Trophoblast cell (in vitro differentiated cells and primary cell): ENCODE results near the gene RPS6KA3.

ENCODE experiments used
- DNase-seq, 2 donors: peaks; one replicate each; pipeline ENCODE4 v3.0.0-alpha.2; 2016
- H2AFZ ChIP-seq: 2 replicates; pipeline ENCODE4 v1.6.1; 2013; ENCODE audit warnings: low read length, moderate library complexity, mild to moderate bottlenecking; ENCODE audit not compliant: insufficient read depth, poor library complexity
- H2AK5ac ChIP-seq: 2 replicates; pipeline ENCODE4 v1.6.1; 2013; ENCODE audit warnings: mild to moderate bottlenecking, low read length
- H2BK120ac ChIP-seq: 2 replicates; pipeline ENCODE4 v1.6.1; 2013; ENCODE audit warnings: low read length, mild to moderate bottlenecking, moderate library complexity; ENCODE audit not compliant: insufficient read depth, poor library complexity
- H2BK12ac ChIP-seq: 2 replicates; pipeline ENCODE4 v1.6.1; 2013; ENCODE audit warnings: mild to moderate bottlenecking, low read length, moderate library complexity
- H2BK5ac ChIP-seq: 2 replicates; pipeline ENCODE4 v1.6.1; 2013; ENCODE audit warnings: low read length, low read depth, moderate library complexity, mild to moderate bottlenecking; ENCODE audit not compliant: poor library complexity
- H3K14ac ChIP-seq: 2 replicates; pipeline ENCODE4 v1.6.1; 2013; ENCODE audit warnings: mild to moderate bottlenecking, low read length
- H3K18ac ChIP-seq: 2 replicates; pipeline ENCODE4 v1.6.1; 2013; ENCODE audit warnings: mild to moderate bottlenecking, low read length
- H3K23ac ChIP-seq: 2 replicates; pipeline ENCODE4 v1.6.1; 2013; ENCODE audit warnings: low read length
- H3K27ac ChIP-seq: 2 replicates; pipeline ENCODE4 v1.5.1; 2013; ENCODE audit warnings: low read depth, mild to moderate bottlenecking, inconsistent platforms, low read length, moderate library complexity
- H3K27me3 ChIP-seq: 2 replicates; pipeline ENCODE4 v1.6.1; 2013; ENCODE audit warnings: inconsistent platforms, mild to moderate bottlenecking, low read length, moderate library complexity; ENCODE audit not compliant: insufficient read depth
- H3K36me3 ChIP-seq, 2 experiments: 1 replicate in 1 of 2; 2 replicates in 1 of 2; pipeline ENCODE4 v1.6.1; 2013; ENCODE audit warnings: low read length in 2 of 2, mild to moderate bottlenecking in 2 of 2, moderate library complexity in 1 of 2; ENCODE audit not compliant: insufficient read depth in 2 of 2, control insufficient read depth in 1 of 2
- H3K4ac ChIP-seq: 2 replicates; pipeline ENCODE4 v1.6.1; 2013; ENCODE audit warnings: low read depth, mild to moderate bottlenecking, low read length, moderate library complexity
- H3K4me1 ChIP-seq, 2 experiments: 1 replicate in 1 of 2; 2 replicates in 1 of 2; pipeline ENCODE4 v1.6.1; 2013; ENCODE audit warnings: low read length in 2 of 2, mild to moderate bottlenecking in 2 of 2, moderate library complexity in 1 of 2; ENCODE audit not compliant: insufficient read depth in 2 of 2, control insufficient read depth in 1 of 2
- H3K4me2 ChIP-seq: 2 replicates; pipeline ENCODE4 v1.6.1; 2013; ENCODE audit warnings: inconsistent platforms, mild to moderate bottlenecking, low read length, moderate library complexity
- H3K4me3 ChIP-seq: 2 replicates; pipeline ENCODE4 v1.5.1; 2013; ENCODE audit warnings: mild to moderate bottlenecking, low read depth, low read length, inconsistent platforms
- H3K79me1 ChIP-seq: one replicate; pipeline ENCODE4 v1.6.1; 2013; ENCODE audit warnings: low read length
- H3K79me2 ChIP-seq: 2 replicates; pipeline ENCODE4 v1.6.1; 2013; ENCODE audit warnings: low read length, mild to moderate bottlenecking; ENCODE audit not compliant: control insufficient read depth, insufficient read depth, poor library complexity
- H3K9ac ChIP-seq: 2 replicates; pipeline ENCODE4 v1.6.1; 2013; ENCODE audit warnings: mild to moderate bottlenecking, low read length
- H3K9me3 ChIP-seq: 2 replicates; pipeline ENCODE4 v1.6.1; 2013; ENCODE audit warnings: low read depth, mild to moderate bottlenecking, control low read depth, inconsistent platforms, low read length; ENCODE audit not compliant: insufficient read depth
- H4K12ac ChIP-seq: 2 replicates; pipeline ENCODE4 v1.6.1; 2013; ENCODE audit warnings: low read depth, mild to moderate bottlenecking, low read length, moderate library complexity
- H4K8ac ChIP-seq: 2 replicates; pipeline ENCODE4 v1.6.1; 2013; ENCODE audit warnings: low read depth, mild to moderate bottlenecking, low read length, moderate library complexity
- H4K91ac ChIP-seq: one replicate; pipeline ENCODE4 v1.6.1; 2013; ENCODE audit warnings: low read depth, mild to moderate bottlenecking, low read length, moderate library complexity
- WGBS: extraction: QIAGEN DNeasy Blood & Tissue Kit; methylation state at CpG from one replicate; pipeline ENCODE4 v1.1.7; 2013; ENCODE audit warnings: missing lambda C conversion rate; ENCODE audit not compliant: insufficient read length, insufficient coverage; ENCODE audit errors: extremely low coverage; 5-methylcytosine and 5-hydroxymethylcytosine counted together

Gene RPS6KA3

DNA sequence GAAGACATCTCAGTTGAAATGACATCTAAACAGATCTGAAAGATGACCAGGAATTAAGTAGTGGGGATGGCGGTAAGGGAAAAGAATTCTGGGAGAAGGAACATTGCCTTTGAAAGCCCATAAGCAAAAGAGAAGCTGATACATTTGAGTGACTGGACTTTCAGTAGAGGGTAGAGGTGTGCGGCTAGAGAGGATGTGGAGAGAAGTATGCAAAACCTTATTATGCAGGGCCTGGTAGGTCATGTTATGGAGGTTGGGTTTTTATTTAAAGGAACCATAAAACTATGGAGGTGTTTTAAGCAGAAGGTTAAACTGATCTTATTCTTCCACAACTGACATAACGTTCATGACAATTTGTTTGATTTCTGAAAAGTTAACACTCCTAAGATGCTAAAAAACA lies 36.3 kb downstream of the RPS6KA3 start:
- H2BK5ac ChIP-seq, result no peak overlapping the region
- H2BK12ac ChIP-seq, result no peak overlapping the region
- no peak overlapping the region for H2AFZ ChIP-seq
- no peaks in the 10 kb centered on the region for H3K79me1 ChIP-seq
- H3K79me2 ChIP-seq, result no peaks in the 10 kb centered on the region
- H2AK5ac ChIP-seq, result no peak overlapping the region
- no peak overlapping the region for H3K9ac ChIP-seq
- no peaks in the 10 kb centered on the region for H3K9me3 ChIP-seq
- no peak overlapping the region for H4K12ac ChIP-seq
- no peak overlapping the region for H3K27ac ChIP-seq
- no peak overlapping the region for H2BK120ac ChIP-seq
- WGBS, result no CpG with 5 or more reads among the region's 3 CpGs
- no peak overlapping the region for H3K18ac ChIP-seq
- H3K36me3 ChIP-seq, result peaks cover 6 to 7% of the 10 kb centered on the region in 2 experiments
- H3K23ac ChIP-seq, result no peak overlapping the region
- no peak overlapping the region for H3K4ac ChIP-seq
- DNase-seq, result no peak
- no peak overlapping the region for H4K91ac ChIP-seq
- H4K8ac ChIP-seq, result no peak overlapping the region
- no peak overlapping the region for H3K14ac ChIP-seq
- H3K27me3 ChIP-seq, result no peaks in the 10 kb centered on the region
- no peak overlapping the region for H3K4me2 ChIP-seq
- H3K4me1 ChIP-seq, result no peaks in the 10 kb centered on the region
- H3K4me3 ChIP-seq, result no peak overlapping the region

DNA sequence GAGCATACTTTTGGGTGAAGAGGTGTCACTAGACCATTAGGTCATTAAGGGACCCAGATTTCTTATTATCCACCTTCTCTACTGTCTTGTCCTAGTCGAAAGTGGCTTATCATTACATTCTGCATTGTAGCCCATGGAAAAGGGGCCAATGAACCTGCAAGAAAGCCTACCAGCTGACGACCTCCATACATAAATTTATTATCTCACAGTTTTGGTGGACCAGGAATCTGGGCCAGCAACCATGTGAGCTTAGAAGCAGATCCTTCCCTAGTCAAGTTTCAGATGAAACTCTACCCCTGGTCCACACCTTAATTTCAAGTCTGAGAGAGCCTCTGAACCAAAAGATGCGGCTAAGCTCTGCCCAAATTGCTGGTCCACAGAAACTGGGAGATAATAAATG lies 37.6 kb downstream of the RPS6KA3 start:
- no peak overlapping the region for H3K27ac ChIP-seq
- H3K14ac ChIP-seq, result no peak overlapping the region
- H3K9ac ChIP-seq, result no peak overlapping the region
- no CpG with 5 or more reads among the region's 3 CpGs for WGBS
- no peak overlapping the region for H4K8ac ChIP-seq
- no peak overlapping the region for H4K91ac ChIP-seq
- H3K4ac ChIP-seq, result no peak overlapping the region
- H3K4me3 ChIP-seq, result no peak overlapping the region
- H3K79me1 ChIP-seq, result no peaks in the 10 kb centered on the region
- no peak overlapping the region for H2AK5ac ChIP-seq
- no peak overlapping the region for H3K23ac ChIP-seq
- no peak overlapping the region for H2AFZ ChIP-seq
- H3K79me2 ChIP-seq, result no peaks in the 10 kb centered on the region
- no peak overlapping the region for H3K4me2 ChIP-seq
- H3K9me3 ChIP-seq, result no peaks in the 10 kb centered on the region
- peaks cover 6 to 7% of the 10 kb centered on the region in 2 experiments for H3K36me3 ChIP-seq
- no peak overlapping the region for H4K12ac ChIP-seq
- no peak for DNase-seq
- no peak overlapping the region for H2BK12ac ChIP-seq
- H2BK5ac ChIP-seq, result no peak overlapping the region
- no peaks in the 10 kb centered on the region for H3K27me3 ChIP-seq
- no peaks in the 10 kb centered on the region for H3K4me1 ChIP-seq
- no peak overlapping the region for H2BK120ac ChIP-seq
- H3K18ac ChIP-seq, result no peak overlapping the region

DNA sequence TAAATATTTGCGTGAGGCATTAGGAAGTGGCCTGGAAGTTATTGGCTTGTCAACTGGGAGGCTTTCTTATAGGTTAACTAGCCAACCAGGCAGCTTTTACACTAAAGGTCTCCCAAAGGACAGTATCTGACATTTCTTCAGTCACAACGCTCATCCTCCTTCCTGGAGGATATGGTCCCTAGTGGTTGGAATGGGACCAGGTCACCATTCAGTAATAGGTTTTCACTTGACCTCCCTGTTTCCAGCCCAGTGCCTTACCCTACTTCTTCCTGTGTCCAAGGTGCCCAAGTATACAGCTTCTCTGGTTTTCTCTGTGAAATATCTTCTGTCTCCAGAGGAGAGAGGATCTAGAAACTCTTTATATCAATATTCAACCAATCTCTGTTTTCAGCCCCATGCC lies 38.5 kb downstream of the RPS6KA3 start:
- no peaks in the 10 kb centered on the region for H3K9me3 ChIP-seq
- H3K18ac ChIP-seq, result no peak overlapping the region
- no peak for DNase-seq
- no peaks in the 10 kb centered on the region for H3K27me3 ChIP-seq
- no peak overlapping the region for H4K8ac ChIP-seq
- H2BK120ac ChIP-seq, result no peak overlapping the region
- H3K4ac ChIP-seq, result no peak overlapping the region
- no peak overlapping the region for H2AK5ac ChIP-seq
- no peak overlapping the region for H3K4me2 ChIP-seq
- H3K36me3 ChIP-seq, result peaks cover 3 to 7% of the 10 kb centered on the region in 2 experiments
- no peak overlapping the region for H3K14ac ChIP-seq
- H3K4me3 ChIP-seq, result no peak overlapping the region
- no peaks in the 10 kb centered on the region for H3K4me1 ChIP-seq
- WGBS, result no CpG with 5 or more reads among the region's 2 CpGs
- no peak overlapping the region for H2BK12ac ChIP-seq
- H3K23ac ChIP-seq, result no peak overlapping the region
- no peaks in the 10 kb centered on the region for H3K79me1 ChIP-seq
- no peak overlapping the region for H2AFZ ChIP-seq
- H2BK5ac ChIP-seq, result no peak overlapping the region
- no peak overlapping the region for H3K9ac ChIP-seq
- H3K27ac ChIP-seq, result no peak overlapping the region
- no peak overlapping the region for H4K12ac ChIP-seq
- no peaks in the 10 kb centered on the region for H3K79me2 ChIP-seq
- no peak overlapping the region for H4K91ac ChIP-seq

DNA sequence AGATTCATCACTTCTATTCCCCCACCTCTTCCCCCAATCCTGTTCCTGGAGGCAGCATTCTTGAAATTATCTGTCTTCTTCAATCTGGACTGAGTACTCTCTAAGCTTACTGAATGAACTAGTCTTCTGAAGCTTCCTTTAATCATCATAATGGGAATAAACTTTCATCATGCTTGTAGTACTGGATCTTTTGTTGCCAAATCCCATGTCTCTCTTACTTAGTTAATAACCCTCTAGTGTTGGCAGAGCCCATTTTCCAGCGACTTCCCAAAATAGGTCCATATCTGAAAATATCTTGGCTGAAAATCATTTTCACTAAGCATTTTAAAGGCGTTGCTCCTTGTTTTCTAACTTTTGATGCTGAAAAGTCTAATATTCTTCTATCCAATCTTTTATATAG lies 39.6 kb downstream of the RPS6KA3 start:
- Histone ChIP-seq H3K4me1 (no peaks in the 10 kb centered on the region), H2AK5ac (no peak overlapping the region), H3K18ac (no peak overlapping the region), H2BK120ac (no peak overlapping the region), H3K36me3 (peaks cover 0 to 3% of the 10 kb centered on the region in 2 experiments), H3K79me2 (no peaks in the 10 kb centered on the region), H2BK12ac (no peak overlapping the region), H3K9me3 (no peaks in the 10 kb centered on the region), H4K91ac (no peak overlapping the region), H2AFZ (no peak overlapping the region), H3K9ac (no peak overlapping the region), H3K4me3 (no peak overlapping the region), H3K4me2 (no peak overlapping the region), H3K4ac (no peak overlapping the region), H4K8ac (no peak overlapping the region), H3K79me1 (no peaks in the 10 kb centered on the region), H2BK5ac (no peak overlapping the region), H3K14ac (no peak overlapping the region), H4K12ac (no peak overlapping the region), H3K23ac (no peak overlapping the region), H3K27me3 (no peaks in the 10 kb centered on the region), H3K27ac (no peak overlapping the region)
- no peak for DNase-seq
- WGBS, result no CpG with 5 or more reads among the region's 2 CpGs
